Measurements from ENCODE around the gene IRF8.
A peak's percentile ranks its signal among the peaks of the same experiment; 100 is the strongest.

Gene IRF8

GRCh38 chr16:85898521-85899442, at the start of gene IRF8:
Gene IRF8, plus strand, starts transcription at chr16:85899162. Its CDS starts 3,854 bp downstream, at chr16:85903016.
- POLR2A ChIA-PET (ENCODE audit: low non-redundant PET) = no interaction called here
- CTCF ChIA-PET = interaction anchor here (0.8 to 2.5 kb wide), 2 partner anchors 13 to 77 kb away, joined by 3 to 13 read pairs; no protein-coding TSS in a partner anchor
- no peak for TF ChIP-seq CTCF (conservative IDR thresholded peaks at IDR 0.05; ENCODE audit: low read depth)
- DNase-seq (ENCODE audit: low spot score) = no peak
- no peak within 1 kb of the TSS for H3K27ac ChIP-seq

- H3K27ac ChIP-seq = no peak overlapping the region
- no peak for DNase-seq (ENCODE audit: low spot score)
- CTCF ChIA-PET = interaction anchor here (1.4 kb wide), 1 partner anchor 28 kb away, joined by 5 read pairs; no protein-coding TSS in a partner anchor
- POLR2A ChIA-PET (ENCODE audit: low non-redundant PET) = interaction anchor here (0.7 kb wide), 1 partner anchor 15 kb away, joined by 4 read pairs; no protein-coding TSS in a partner anchor
- TF ChIP-seq CTCF (conservative IDR thresholded peaks at IDR 0.05; ENCODE audit: low read depth) = no peak
These were observed 49.6 kb upstream of the IRF8 start for GRCh38 chr16:85849388-85849787.

GRCh38 chr16:85850344-85850880, 48.5 kb upstream of the IRF8 start:
- H3K27ac ChIP-seq = no peak overlapping the region
- ChIA-PET POLR2A (ENCODE audit: low non-redundant PET) (no interaction called here), CTCF (no interaction called here)
- no peak for DNase-seq (ENCODE audit: low spot score)
- no peak for TF ChIP-seq CTCF (conservative IDR thresholded peaks at IDR 0.05; ENCODE audit: low read depth)

GRCh38 chr16:85851034-85851785, 47.8 kb upstream of the IRF8 start:
- CTCF ChIA-PET = interaction anchor here (0.6 kb wide), 1 partner anchor 30 kb away, joined by 4 read pairs; no protein-coding TSS in a partner anchor
- no peak for TF ChIP-seq CTCF (conservative IDR thresholded peaks at IDR 0.05; ENCODE audit: low read depth)
- peak; percentile 27 for DNase-seq (ENCODE audit: low spot score)
- POLR2A ChIA-PET (ENCODE audit: low non-redundant PET) = no interaction called here
- H3K27ac ChIP-seq = no peak overlapping the region

GRCh38 chr16:85853547-85854545, 45.1 kb upstream of the IRF8 start:
- DNase-seq (ENCODE audit: low spot score) = no peak
- no peak for TF ChIP-seq CTCF (conservative IDR thresholded peaks at IDR 0.05; ENCODE audit: low read depth)
- no peak overlapping the region for H3K27ac ChIP-seq
- ChIA-PET POLR2A (ENCODE audit: low non-redundant PET) (no interaction called here), CTCF (no interaction called here)
